Measurements from ENCODE around the gene CNTNAP2.

DNA sequence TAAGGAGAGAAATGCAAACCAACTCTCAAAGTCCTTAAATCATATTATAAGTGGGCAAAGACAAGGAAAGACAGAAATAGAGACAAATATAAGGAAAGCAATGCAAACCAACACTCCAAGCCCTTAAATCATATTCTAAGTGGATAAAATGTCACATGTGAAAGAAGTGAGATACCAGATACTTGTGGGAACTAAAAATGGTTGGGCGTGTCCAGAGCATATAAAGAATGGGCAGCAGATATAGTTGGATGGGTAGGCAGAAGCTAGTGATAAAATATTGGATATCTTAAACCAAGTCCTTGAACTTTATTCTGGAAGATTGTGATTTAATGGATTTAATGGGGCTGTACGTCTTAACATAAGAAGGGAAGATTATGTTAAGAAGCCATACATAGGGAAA, 1408.7 kb downstream of the CNTNAP2 start:
- no peak for TF ChIP-seq GATA3 (IDR thresholded peaks at IDR 0.05; ENCODE audit: low read depth, low read length)
- no peak for TF ChIP-seq GATA2 (IDR thresholded peaks at IDR 0.05; ENCODE audit: low read depth, low read length)
